ENCODE results near the gene STING1.

DNA sequence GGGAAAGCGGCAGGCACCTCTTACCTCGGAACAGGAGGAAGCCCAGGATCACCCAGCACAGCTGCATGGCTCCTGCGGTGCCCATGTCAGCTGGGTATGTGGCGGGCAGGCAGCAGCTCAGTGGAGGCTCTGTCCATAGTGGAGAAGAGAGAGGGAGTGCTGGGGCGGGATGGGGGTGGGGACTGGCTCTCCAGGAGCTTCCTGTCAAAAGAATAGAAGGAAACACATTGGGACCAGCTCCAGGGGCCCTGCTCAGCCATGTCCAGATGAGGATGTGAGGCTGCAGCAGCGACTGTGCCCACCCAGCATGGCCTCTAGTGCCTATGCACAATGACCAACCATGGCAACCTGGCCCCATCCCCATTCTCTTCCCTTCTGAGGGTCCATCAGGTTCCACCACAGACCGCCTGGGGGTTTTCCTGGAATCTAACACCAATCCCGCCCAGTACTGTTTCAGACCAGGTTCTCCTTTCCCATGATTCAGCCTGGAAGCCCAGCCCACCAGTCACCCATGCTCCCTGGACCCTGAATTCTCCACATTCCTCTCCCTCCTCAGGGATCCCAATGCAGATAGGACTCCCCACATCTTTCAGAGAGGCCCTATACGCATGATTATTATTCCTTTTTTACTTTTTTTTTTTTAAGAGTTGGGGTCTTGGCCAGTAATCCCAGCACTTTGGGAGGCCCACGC is 19.8 kb downstream of the STING1 start, which contains the start of gene ECSCR:
- TF ChIP-seq, protein P1, sequence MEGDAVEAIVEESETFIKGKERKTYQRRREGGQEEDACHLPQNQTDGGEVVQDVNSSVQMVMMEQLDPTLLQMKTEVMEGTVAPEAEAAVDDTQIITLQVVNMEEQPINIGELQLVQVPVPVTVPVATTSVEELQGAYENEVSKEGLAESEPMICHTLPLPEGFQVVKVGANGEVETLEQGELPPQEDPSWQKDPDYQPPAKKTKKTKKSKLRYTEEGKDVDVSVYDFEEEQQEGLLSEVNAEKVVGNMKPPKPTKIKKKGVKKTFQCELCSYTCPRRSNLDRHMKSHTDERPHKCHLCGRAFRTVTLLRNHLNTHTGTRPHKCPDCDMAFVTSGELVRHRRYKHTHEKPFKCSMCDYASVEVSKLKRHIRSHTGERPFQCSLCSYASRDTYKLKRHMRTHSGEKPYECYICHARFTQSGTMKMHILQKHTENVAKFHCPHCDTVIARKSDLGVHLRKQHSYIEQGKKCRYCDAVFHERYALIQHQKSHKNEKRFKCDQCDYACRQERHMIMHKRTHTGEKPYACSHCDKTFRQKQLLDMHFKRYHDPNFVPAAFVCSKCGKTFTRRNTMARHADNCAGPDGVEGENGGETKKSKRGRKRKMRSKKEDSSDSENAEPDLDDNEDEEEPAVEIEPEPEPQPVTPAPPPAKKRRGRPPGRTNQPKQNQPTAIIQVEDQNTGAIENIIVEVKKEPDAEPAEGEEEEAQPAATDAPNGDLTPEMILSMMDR (IDR thresholded peaks at IDR 0.05): no peak
- no peak for TF ChIP-seq POLR2A (IDR thresholded peaks at IDR 0.05)

Data from heart left ventricle (tissue), 13 donors.